ENCODE measurements around the gene XKR7.
"Not testable (repeated sequence)": the region's sequence is repeated elsewhere in the genome, so short reads cannot be mapped to it uniquely, and the experiment has no call there.

XKR7 gene, protein sequence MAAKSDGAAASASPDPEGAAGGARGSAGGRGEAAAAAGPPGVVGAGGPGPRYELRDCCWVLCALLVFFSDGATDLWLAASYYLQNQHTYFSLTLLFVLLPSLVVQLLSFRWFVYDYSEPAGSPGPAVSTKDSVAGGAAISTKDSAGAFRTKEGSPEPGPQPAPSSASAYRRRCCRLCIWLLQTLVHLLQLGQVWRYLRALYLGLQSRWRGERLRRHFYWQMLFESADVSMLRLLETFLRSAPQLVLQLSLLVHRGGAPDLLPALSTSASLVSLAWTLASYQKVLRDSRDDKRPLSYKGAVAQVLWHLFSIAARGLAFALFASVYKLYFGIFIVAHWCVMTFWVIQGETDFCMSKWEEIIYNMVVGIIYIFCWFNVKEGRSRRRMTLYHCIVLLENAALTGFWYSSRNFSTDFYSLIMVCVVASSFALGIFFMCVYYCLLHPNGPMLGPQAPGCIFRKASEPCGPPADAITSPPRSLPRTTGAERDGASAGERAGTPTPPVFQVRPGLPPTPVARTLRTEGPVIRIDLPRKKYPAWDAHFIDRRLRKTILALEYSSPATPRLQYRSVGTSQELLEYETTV

GRCh38 chr20:31967830-31968249 lies at the start of gene XKR7:
TSS of gene XKR7 (plus strand) at chr20:31968151. CDS start at chr20:31968176, 25 bp downstream.
- DNase-seq: no peak

GRCh38 chr20:31918466-31919105 lies 49.4 kb upstream of the XKR7 start:
- DNase-seq: no peak

- DNase-seq: no peak
Measured at GRCh38 chr20:31919410-31920155, 48.4 kb upstream of the XKR7 start.

DNA sequence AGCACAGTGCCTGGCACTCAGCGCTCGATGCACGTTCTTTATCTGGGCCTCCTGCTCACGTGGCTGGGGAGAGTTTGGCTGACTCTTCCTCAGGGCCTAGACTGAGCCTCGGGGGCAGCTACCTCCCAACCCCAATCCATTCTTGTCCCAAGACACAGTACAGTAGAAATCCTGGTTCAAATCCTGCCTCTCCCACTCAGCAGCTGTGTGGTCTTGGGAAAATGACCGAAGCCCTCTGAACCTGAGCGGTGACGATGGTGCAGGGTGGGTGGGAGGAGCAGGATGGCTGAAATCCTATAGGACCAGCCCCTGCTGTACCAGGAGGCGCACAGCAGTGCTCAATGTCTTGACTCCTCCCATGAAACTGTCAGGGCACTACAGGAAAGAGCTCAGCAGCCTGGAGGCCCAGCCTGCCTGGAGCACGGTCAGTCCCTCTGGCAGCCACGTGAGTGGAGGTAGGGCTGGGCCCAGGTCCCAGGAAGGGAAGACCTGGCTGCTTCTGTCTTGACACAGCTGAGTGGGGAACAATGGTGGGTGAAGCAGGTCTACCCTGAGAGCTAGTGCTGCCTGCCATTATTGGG lies 47.6 kb upstream of the XKR7 start:
- no peak for DNase-seq

DNA sequence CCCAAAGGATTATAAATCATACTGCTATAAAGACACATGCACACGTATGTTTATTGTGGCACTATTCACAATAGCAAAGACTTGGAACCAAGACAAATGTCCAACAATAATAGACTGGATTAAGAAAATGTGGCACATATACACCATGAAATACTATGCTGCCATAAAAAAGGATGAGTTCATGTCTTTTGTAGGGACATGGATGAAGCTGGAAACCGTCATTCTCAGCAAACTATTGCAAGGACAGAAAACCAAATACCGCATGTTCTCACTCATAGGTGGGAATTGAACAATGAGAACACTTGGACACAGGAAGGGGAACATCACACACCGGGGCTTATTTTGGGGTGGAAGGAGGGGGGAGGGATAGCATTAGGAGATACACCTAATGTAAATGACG lies 46.5 kb upstream of the XKR7 start:
- DNase-seq: not testable (repeated sequence)

GRCh38 chr20:31922181-31922580 lies 45.8 kb upstream of the XKR7 start:
- no peak for DNase-seq

- no peak for DNase-seq
Measured at GRCh38 chr20:31922588-31922987, 45.4 kb upstream of the XKR7 start.

- DNase-seq: no peak
Measured at GRCh38 chr20:31923388-31924331, 44.3 kb upstream of the XKR7 start.

GRCh38 chr20:31924561-31924960 lies 43.4 kb upstream of the XKR7 start:
- DNase-seq: no peak

- no peak for DNase-seq
Measured at GRCh38 chr20:31925631-31926030, 42.3 kb upstream of the XKR7 start.

DNA sequence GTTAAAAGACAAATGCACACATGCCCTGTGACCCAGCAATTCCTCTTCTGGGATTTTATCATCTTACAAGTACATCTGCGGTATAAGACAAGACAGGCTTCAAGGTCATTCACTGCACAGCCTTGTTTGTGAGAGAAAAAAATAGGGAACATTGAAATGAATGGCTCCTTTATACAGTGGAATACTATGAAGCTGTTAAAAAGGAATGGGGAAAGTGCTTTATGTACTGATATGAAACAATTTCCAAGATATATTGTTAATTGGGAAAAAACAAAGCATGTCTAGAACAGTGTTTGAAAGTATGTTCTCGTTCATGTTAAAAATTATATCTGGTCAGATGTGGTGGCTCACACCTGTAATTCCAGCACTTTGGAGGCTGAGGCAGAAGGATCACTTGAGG lies 41.5 kb upstream of the XKR7 start:
- no peak for DNase-seq

GRCh38 chr20:31927627-31928159 lies 40.3 kb upstream of the XKR7 start:
- DNase-seq: no peak

DNA sequence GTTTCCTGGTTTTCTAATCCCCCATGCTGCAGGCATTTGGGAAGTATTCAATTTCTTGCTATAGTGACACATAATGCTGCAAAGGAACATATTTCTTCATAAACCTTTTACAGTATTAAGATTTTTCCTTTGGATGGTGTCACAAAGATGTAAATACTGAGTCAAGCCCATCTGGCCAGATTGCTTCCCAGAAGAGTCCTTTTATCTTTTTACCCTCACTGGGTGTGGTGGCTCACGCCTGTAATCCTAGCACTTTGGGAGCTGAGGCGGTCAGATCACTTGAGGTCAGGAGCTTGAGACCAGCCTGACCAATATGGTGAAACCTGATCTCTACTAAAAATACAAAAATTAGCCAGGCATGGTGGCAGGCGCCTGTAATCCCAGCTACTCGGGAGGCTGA lies 38.3 kb upstream of the XKR7 start:
- not testable (repeated sequence) for DNase-seq

GRCh38 chr20:31930779-31931178 lies 37.2 kb upstream of the XKR7 start:
- no peak for DNase-seq

DNA sequence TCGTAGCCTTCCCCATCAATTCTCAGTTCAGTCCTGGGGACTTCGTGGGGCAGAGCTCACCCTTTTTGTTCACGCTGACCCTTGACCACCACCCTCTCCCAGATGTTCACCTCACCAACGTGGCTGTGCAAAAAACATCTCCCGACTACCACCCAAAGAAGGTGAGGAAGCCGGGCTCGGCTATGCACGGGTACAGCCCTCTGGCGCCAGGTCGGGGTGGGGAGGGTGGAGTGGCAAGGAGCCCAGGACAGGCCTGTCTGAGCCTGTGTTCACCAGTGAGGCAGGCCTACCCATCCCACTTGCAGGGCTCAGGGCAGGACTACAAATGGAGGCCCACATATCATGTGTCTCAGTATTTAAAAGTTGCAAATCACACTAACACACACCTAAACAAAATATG lies 34.3 kb upstream of the XKR7 start:
- no peak for DNase-seq

- no peak for DNase-seq
Measured at GRCh38 chr20:31934491-31934890, 33.5 kb upstream of the XKR7 start.

DNA sequence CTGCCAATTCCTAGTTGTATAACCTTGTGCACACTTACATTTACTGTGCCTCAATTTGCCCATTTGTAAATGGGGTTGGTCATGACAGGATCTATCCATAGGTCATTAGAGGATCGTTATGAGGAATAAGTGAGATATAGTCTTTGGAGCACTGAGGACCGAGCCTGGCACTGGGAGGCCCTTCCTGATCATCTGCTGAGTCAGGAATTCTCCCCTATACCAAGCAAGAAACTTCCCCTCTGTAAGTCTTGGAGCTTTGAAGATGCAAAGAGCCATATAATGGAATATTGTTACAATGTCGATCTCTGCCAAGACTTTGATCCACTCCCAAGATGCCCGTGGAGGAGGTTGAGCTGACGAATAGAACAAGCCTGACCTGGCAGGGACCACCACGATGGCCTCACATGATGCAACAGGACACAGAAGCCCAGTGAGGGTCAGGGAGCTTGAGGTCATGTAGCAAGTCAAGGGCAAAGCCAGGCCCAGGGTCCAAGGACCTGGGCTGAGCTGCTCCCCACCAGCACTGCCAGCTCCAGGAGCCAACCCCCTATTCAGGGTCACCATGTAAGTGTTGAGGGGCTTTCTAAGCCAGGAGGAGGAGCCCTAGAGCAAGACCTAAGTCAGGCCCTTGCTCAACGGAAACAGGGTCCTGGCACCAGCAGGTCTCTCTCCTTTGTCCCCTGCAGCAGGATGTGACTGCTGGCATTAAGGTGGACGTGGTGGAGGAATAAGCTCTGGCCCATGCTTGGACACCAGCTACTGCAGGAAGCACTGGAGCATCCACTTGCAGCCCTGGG lies 32.8 kb upstream of the XKR7 start:
- DNase-seq: no peak

- no peak for DNase-seq
Measured at GRCh38 chr20:31936420-31936819, 31.5 kb upstream of the XKR7 start.

DNA sequence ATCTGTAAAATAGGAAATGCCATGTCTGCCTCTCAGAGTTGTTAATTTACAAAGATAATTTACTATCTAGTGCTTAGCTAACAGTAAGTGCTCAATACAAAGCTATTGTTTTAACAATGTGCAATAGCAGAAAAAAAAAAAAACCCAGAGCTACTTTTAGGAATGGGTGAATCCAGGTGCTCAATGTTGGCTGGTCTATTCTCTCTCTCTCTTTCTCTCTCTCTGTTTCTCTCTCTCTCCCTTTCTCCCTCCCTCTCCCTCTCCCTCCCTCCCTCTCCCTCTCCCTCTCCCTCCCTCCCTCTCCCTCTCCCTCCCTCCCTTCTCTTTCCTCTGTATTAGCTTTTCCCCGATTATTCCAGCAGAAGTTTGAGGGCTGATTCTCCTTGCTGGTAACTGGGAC lies 30.1 kb upstream of the XKR7 start:
- no peak for DNase-seq

DNA sequence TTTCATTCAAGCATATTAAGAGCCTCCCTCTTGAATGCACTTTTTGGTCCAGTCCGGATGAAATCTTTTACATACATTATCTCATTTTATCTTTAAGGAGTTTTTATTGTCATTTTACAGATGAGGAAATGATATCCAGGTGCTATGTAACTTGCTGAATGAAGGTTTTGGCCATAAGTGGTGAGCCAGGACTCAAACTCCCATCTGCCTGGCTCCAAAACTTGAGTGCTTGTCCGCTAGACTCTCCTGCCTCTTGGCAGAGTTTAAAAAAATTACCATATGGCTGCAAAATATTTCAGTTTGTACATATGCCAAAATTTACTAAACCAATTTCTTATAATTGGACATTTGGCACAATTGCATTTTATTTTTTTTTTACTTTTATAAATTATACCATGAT lies 28.3 kb upstream of the XKR7 start:
- DNase-seq: no peak

- no peak for DNase-seq
Measured at GRCh38 chr20:31943052-31943471, 24.9 kb upstream of the XKR7 start.

Measured in activated CD4-positive, alpha-beta T cell treated with anti-CD3 and anti-CD28 coated beads, Interleukin-2, amount 50 U/mL, for 16 hours (primary cell).